NCI-H146 (cell line): ENCODE measurements around the gene ST8SIA1.

Experiments
- DNase-seq: peaks from one replicate; lab custom pipeline; 2025; lab: John Stamatoyannopoulos, UW

Gene ST8SIA1

GRCh38 chr12:22238211-22238610 is 96.3 kb downstream of the ST8SIA1 start:
- DNase-seq, result no peak

- DNase-seq, result no peak
These were observed 99.9 kb downstream of the ST8SIA1 start for GRCh38 chr12:22234561-22234960.

- no peak for DNase-seq
These were observed 102.7 kb downstream of the ST8SIA1 start for GRCh38 chr12:22231836-22232235.

GRCh38 chr12:22231078-22231477 is 103.4 kb downstream of the ST8SIA1 start:
- no peak for DNase-seq

GRCh38 chr12:22230280-22230794 is 104.2 kb downstream of the ST8SIA1 start:
- no peak for DNase-seq

- DNase-seq, result no peak
These were observed 104.7 kb downstream of the ST8SIA1 start for GRCh38 chr12:22229652-22230279.

GRCh38 chr12:22228022-22228875 is 106.3 kb downstream of the ST8SIA1 start:
- no peak for DNase-seq

GRCh38 chr12:22223356-22223755 is 111.2 kb downstream of the ST8SIA1 start:
- DNase-seq, result no peak

GRCh38 chr12:22217556-22217955 is 117.0 kb downstream of the ST8SIA1 start:
- no peak for DNase-seq

- no peak for DNase-seq
These were observed 118.8 kb downstream of the ST8SIA1 start for GRCh38 chr12:22215467-22216253.

- no peak for DNase-seq
These were observed 123.4 kb downstream of the ST8SIA1 start for GRCh38 chr12:22211128-22211527.

- no peak for DNase-seq
These were observed 125.1 kb downstream of the ST8SIA1 start for GRCh38 chr12:22209422-22209821.

GRCh38 chr12:22206111-22206728 is 128.3 kb downstream of the ST8SIA1 start:
- DNase-seq, result no peak

GRCh38 chr12:22204391-22204790 is 130.1 kb downstream of the ST8SIA1 start:
- DNase-seq, result no peak

- no peak for DNase-seq
These were observed 131.7 kb downstream of the ST8SIA1 start for GRCh38 chr12:22202847-22203246.

- DNase-seq, result no peak
These were observed 133.4 kb downstream of the ST8SIA1 start for GRCh38 chr12:22201101-22201500.

- no peak for DNase-seq
These were observed 138.3 kb downstream of the ST8SIA1 start for GRCh38 chr12:22196236-22196635.

- no peak for DNase-seq
These were observed 143.5 kb downstream of the ST8SIA1 start for GRCh38 chr12:22190969-22191368.

- no peak for DNase-seq
These were observed 146.1 kb downstream of the ST8SIA1 start for GRCh38 chr12:22188431-22188830.

GRCh38 chr12:22180705-22181104 is 153.8 kb downstream of the ST8SIA1 start:
- DNase-seq, result no peak

GRCh38 chr12:22173177-22173576 is 161.3 kb downstream of the ST8SIA1 start:
- DNase-seq, result no peak

- no peak for DNase-seq
These were observed 162.0 kb downstream of the ST8SIA1 start for GRCh38 chr12:22172501-22172900.
